Fibroblast of lung (primary cell): Measurements from ENCODE around the gene ANAPC2.

Experiments used
- EZH2 ChIP-seq: IDR thresholded peaks from 2 replicates; pipeline ENCODE4 v1.5.1; 2012; ENCODE audit warnings: low read length, control low read depth, mild to moderate bottlenecking; ENCODE audit errors: missing control alignments
- TF ChIP-seq, protein P1 (sequence below), 2 donors: IDR thresholded peaks in 1 of 2; conservative IDR thresholded peaks in 1 of 2; 1 replicate in 1 of 2; 2 replicates in 1 of 2; pipeline ENCODE4 v1.5.1; 2011 to 2012; ENCODE audit warnings: low read length in 2 of 2, control low read depth in 1 of 2, inconsistent platforms in 1 of 2, low read depth in 1 of 2, mild to moderate bottlenecking in 1 of 2

DNA sequence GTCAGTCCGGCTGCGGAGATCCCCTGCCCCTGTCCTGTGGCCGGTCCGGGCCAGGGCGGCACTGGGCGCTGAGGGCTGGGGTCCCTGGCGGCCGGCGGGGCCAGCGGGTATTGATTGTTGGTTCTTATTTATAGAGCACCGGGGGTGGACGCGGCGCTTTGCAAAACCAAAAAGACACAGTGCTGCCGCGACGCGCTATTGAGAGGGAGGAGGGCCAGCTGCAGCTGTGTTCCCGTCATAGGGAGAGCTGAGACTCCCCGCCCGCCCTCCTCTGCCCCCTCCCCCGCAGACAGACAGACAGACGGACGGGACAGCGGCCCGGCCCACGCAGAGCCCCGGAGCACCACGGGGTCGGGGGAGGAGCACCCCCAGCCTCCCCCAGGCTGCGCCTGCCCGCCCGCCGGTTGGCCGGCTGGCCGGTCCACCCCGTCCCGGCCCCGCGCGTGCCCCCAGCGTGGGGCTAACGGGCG is 21.0 kb downstream of the ANAPC2 start:
- TF ChIP-seq EZH2 = no peak
- TF ChIP-seq, protein P1, sequence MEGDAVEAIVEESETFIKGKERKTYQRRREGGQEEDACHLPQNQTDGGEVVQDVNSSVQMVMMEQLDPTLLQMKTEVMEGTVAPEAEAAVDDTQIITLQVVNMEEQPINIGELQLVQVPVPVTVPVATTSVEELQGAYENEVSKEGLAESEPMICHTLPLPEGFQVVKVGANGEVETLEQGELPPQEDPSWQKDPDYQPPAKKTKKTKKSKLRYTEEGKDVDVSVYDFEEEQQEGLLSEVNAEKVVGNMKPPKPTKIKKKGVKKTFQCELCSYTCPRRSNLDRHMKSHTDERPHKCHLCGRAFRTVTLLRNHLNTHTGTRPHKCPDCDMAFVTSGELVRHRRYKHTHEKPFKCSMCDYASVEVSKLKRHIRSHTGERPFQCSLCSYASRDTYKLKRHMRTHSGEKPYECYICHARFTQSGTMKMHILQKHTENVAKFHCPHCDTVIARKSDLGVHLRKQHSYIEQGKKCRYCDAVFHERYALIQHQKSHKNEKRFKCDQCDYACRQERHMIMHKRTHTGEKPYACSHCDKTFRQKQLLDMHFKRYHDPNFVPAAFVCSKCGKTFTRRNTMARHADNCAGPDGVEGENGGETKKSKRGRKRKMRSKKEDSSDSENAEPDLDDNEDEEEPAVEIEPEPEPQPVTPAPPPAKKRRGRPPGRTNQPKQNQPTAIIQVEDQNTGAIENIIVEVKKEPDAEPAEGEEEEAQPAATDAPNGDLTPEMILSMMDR (conservative IDR thresholded peaks at IDR 0.05 in 1 of 2, IDR thresholded peaks at IDR 0.05 in 1 of 2; ENCODE audit: low read depth in 1 of 2, low read length in 2 of 2) = no peak
